Gastroesophageal sphincter (tissue), 4 donors: ENCODE measurements around the gene FFAR3. TPM values are rescaled to one million over a fixed set of nuclear protein-coding genes. Genes with fewer than 3 reads are reported as not detected.
"Not testable (repeated sequence)": the region's sequence is repeated elsewhere in the genome, so short reads cannot be mapped to it uniquely, and the experiment has no call there.

Source experiments
- ATAC-seq: fragments of 150-250 bp; one replicate; pipeline ENCODE4 v1.9.1; 2016; ENCODE audit warnings: mild to moderate bottlenecking, moderate library complexity
- H3K27ac ChIP-seq, 4 donors: fragments of 200-600 bp; sonication (generic) in 3 of 4; 1 replicate in 3 of 4; 2 replicates in 1 of 4; pipeline ENCODE4 v1.5.1; 2016 to 2019
- H3K27me3 ChIP-seq: fragments of 200-600 bp; sonication (generic); one replicate; pipeline ENCODE4 v1.5.1; 2019
- H3K36me3 ChIP-seq, 2 donors: fragments of 200-600 bp; sonication (generic); one replicate each; pipeline ENCODE4 v1.5.1; 2019; ENCODE audit warnings: control low read depth in 1 of 2
- H3K4me1 ChIP-seq, 3 donors: fragments of 200-600 bp; sonication (generic); 1 replicate in 2 of 3; 2 replicates in 1 of 3; pipeline ENCODE4 v1.5.1; 2016 to 2019; ENCODE audit warnings: control low read depth in 2 of 3
- H3K4me3 ChIP-seq, 2 donors: fragments of 200-600 bp; sonication (generic); one replicate each; pipeline ENCODE4 v1.5.1; 2019; ENCODE audit warnings: mild to moderate bottlenecking in 1 of 2, moderate library complexity in 1 of 2
- H3K9me3 ChIP-seq, 3 donors: fragments of 200-600 bp; sonication (generic); one replicate each; pipeline ENCODE4 v1.5.1; 2017 to 2019; ENCODE audit warnings: control low read depth in 2 of 3
- CTCF ChIP-seq, 4 experiments: fragments of 200-600 bp in 2 of 4; fragments of 450-650 bp in 2 of 4; sonication (generic) in 1 of 4; IDR thresholded peaks; one replicate each; pipeline ENCODE4 v1.5.1; 2017 to 2019; ENCODE audit warnings: antibody characterized with exemption in 4 of 4, mild to moderate bottlenecking in 2 of 4, moderate library complexity in 2 of 4
- EP300 ChIP-seq: sonication (generic); formaldehyde crosslinking; IDR thresholded peaks from one replicate; pipeline ENCODE4 v1.6.1; 2017; ENCODE audit warnings: antibody characterized with exemption, mild to moderate bottlenecking
- POLR2A ChIP-seq, 2 donors: fragments of 450-650 bp; IDR thresholded peaks; one replicate each; pipeline ENCODE4 v1.6.1; 2017; ENCODE audit warnings: antibody characterized with exemption in 2 of 2, mild to moderate bottlenecking in 2 of 2, moderate library complexity in 1 of 2
- POLR2AphosphoS5 ChIP-seq: sonication (generic); formaldehyde crosslinking; IDR thresholded peaks from one replicate; pipeline ENCODE4 v1.6.1; 2017; ENCODE audit warnings: antibody characterized with exemption
- WGBS, 2 donors: methylation state at CpG; one replicate each; pipeline ENCODE4 v1.1.5; 2018; ENCODE audit warnings: low coverage in 1 of 2; 5-methylcytosine and 5-hydroxymethylcytosine counted together
- total RNA-seq, 4 donors: library from RNA; depleted of rRNA; stranded (reverse); fragments of >200 nt; gene quantifications; one replicate each; pipeline ENCODE4 v1.1.0, GENCODE V29; 2016

Gene FFAR3
- total RNA-seq, 4 donors from 2014 or later, result 0.13 TPM; not detected in 3

DNA sequence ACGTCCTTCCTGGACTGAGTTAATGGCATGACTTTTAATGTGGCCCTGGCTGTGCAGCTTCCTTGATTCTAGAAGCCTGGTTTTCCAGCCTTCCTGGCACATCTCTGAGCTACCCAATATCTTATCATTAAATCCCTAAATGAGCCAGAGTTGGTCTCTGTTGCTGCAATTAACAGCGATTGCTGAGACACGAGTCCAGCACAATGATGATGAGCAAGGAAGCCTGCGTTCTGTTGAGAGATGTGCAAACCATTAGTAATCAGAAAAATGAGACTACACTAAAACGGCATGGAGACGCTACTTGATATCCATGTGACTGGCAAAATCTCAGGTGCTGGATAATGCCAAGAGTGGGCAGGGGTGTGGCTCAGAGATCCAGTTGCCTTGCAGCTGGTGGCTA, 38.8 kb downstream of the FFAR3 start:
- no peaks in the 10 kb centered on the region for H3K36me3 ChIP-seq
- H3K9me3 ChIP-seq, result no peaks in the 10 kb centered on the region
- 67 to 77% methylated on average over 4 to 6 of the region's 6 CpGs for WGBS, 2 donors
- H3K27me3 ChIP-seq, result peaks cover 27% of the 10 kb centered on the region
- no peak for ATAC-seq
- H3K4me3 ChIP-seq, result no peak overlapping the region
- no peaks in the 10 kb centered on the region for H3K4me1 ChIP-seq
- TF ChIP-seq EP300 (no peak), CTCF (IDR thresholded peaks at IDR 0.05) (no peak), POLR2AphosphoS5 (no peak), POLR2A (IDR thresholded peaks at IDR 0.05) (no peak)
- H3K27ac ChIP-seq, result no peak overlapping the region

DNA sequence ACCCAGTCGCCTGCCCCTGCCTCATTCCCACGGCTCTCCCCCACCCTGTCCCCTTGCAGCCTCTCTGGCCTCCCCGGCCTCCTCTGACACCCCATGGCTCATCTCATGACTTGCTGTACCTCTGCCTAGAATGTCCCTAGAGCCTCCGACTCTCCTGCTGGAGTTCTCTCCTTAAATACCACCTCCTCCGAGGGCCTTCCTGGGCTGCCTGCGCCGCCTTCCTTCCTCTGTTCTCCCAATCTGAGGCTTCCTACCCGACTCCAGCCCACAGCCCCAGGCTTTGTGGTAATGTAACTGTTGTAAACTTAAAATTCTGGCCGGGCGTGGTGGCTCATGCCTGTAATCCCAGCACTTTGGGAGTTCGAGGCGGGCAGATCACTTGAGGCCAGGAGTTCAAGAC, 40.3 kb downstream of the FFAR3 start:
- Histone ChIP-seq H3K27me3 (peaks cover 27% of the 10 kb centered on the region), H3K27ac (no peak overlapping the region), H3K9me3 (no peaks in the 10 kb centered on the region), H3K4me1 (no peaks in the 10 kb centered on the region), H3K4me3 (no peak overlapping the region), H3K36me3 (no peaks in the 10 kb centered on the region)
- WGBS, 2 donors, result 75 to 85% methylated on average over 4 to 10 of the region's 12 CpGs
- no peak for TF ChIP-seq POLR2A (IDR thresholded peaks at IDR 0.05)
- TF ChIP-seq POLR2AphosphoS5, result no peak
- TF ChIP-seq CTCF (IDR thresholded peaks at IDR 0.05), result no peak
- no peak for TF ChIP-seq EP300
- no peak for ATAC-seq

GRCh38 chr19:35399231-35399630, 41.0 kb downstream of the FFAR3 start:
- 33 to 55% methylated on average over 3 to 4 of the region's 4 CpGs for WGBS, 2 donors
- ATAC-seq, result no peak

DNA sequence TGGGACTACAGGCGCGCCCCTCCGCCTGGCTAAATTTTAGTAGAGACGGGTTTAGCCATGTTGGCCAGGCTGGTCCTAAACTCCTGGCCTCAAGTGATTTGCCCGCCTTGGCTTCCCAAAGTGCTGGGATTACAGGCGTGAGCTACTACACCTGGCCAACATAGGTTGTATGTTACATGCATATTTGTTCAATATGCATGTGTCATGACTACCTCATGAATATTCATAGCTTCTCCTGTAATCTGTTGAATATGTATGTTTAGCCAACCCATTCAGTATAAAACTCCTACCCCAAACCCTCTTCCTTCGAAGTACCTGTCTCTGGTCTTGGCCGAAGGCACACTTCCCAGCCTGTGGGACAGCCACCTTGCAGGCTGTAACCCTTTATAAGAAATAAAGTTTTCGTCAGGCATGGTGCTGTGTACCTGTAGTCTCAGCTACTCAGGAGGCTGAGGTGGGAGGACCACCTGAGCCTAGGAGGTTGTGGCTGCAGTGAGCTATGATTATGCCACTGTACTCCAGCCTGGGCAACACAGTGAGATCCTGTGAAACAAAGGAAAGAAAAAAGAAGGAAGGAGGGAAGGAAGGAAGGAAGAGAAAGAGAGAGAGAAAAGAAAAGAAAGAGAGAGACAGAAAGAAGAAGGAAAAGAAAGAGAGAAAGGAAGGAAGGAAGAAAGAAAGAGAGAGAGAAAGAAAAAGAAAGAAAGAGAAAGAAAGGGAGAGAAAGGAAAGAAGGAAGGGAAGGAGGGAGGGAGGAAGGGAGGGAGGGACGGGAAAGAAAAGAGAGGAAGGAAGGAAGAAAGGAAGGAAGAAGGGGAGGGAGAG, 41.9 kb downstream of the FFAR3 start:
- H3K4me3 ChIP-seq, result no peak overlapping the region
- ATAC-seq, result no peak
- no peaks in the 10 kb centered on the region for H3K4me1 ChIP-seq
- no peaks in the 10 kb centered on the region for H3K9me3 ChIP-seq
- 81 to 87% methylated on average over 4 to 6 of the region's 10 CpGs for WGBS, 2 donors
- no peaks in the 10 kb centered on the region for H3K36me3 ChIP-seq
- peaks cover 23% of the 10 kb centered on the region for H3K27me3 ChIP-seq
- no peak for TF ChIP-seq CTCF (IDR thresholded peaks at IDR 0.05)
- TF ChIP-seq POLR2A (IDR thresholded peaks at IDR 0.05), result no peak
- no peak for TF ChIP-seq EP300
- no peak for TF ChIP-seq POLR2AphosphoS5
- no peak overlapping the region for H3K27ac ChIP-seq

More at GRCh38 chr19:35399231-35399630, 41.0 kb downstream of the FFAR3 start:
- H3K9me3 ChIP-seq, result no peaks in the 10 kb centered on the region
- no peak overlapping the region for H3K4me3 ChIP-seq
- H3K27ac ChIP-seq, result no peak overlapping the region
- TF ChIP-seq EP300 (no peak), POLR2A (IDR thresholded peaks at IDR 0.05) (no peak), CTCF (IDR thresholded peaks at IDR 0.05) (no peak), POLR2AphosphoS5 (no peak)
- no peaks in the 10 kb centered on the region for H3K4me1 ChIP-seq
- H3K27me3 ChIP-seq, result peaks cover 27% of the 10 kb centered on the region
- H3K36me3 ChIP-seq, result no peaks in the 10 kb centered on the region

DNA sequence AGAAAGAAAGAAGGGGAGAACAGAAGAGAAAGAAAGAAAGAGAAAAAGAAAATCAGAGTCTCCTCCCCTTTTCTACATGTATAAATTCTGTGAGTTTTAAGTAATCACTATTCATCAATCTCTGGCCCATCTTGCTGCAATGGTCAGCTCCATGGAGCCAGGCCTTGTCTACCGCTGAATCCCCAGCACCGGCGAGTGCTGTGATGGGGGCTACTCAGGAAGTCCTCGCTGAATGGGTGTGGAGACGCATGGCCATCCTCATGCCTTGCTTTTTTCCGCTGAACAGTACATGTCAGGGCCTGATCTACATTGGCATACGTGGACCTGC, 42.5 kb downstream of the FFAR3 start:
- ATAC-seq, result no peak
- Histone ChIP-seq H3K4me1 (no peaks in the 10 kb centered on the region), H3K36me3 (no peaks in the 10 kb centered on the region), H3K9me3 (no peaks in the 10 kb centered on the region), H3K27me3 (peaks cover 23% of the 10 kb centered on the region), H3K27ac (no peak overlapping the region), H3K4me3 (no peak overlapping the region)
- 84 to 86% methylated on average over 5 of the region's 7 CpGs for WGBS, 2 donors
- TF ChIP-seq POLR2AphosphoS5, result no peak
- TF ChIP-seq POLR2A (IDR thresholded peaks at IDR 0.05), result no peak
- TF ChIP-seq CTCF (IDR thresholded peaks at IDR 0.05), result no peak
- TF ChIP-seq EP300, result no peak

DNA sequence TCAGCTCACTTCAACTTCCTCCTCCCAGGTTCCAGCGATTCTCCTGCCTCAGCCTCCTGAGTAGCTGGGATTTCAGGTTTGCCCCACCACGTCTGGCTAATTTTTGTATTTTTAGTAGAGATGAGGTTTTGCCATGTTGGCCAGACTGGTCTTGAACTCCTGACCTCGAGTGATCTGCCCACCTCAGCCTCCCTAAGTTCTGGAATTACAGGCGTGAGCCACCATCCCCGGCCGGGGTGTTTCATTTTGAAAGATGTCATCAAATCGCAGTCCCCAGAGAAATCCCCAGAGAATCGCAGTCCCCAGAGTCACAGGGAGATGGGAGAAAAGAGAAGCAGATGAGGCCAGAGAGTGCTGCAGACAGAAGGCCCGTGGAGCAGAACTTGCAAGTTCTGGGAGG, 43.2 kb downstream of the FFAR3 start:
- not testable (repeated sequence) for ATAC-seq, H3K4me1 ChIP-seq, H3K9me3 ChIP-seq, H3K27ac ChIP-seq, H3K4me3 ChIP-seq, H3K36me3 ChIP-seq
- 75 to 90% methylated on average over 2 to 4 of the region's 9 CpGs for WGBS, 2 donors
- H3K27me3 ChIP-seq, result peaks cover 23% of the 10 kb centered on the region
